ENCODE measurements around the gene MAP3K8.
"Not testable (repeated sequence)": the region's sequence is repeated elsewhere in the genome, so short reads cannot be mapped to it uniquely, and the experiment has no call there.

MAP3K8 gene

GRCh38 chr10:30423655-30424275, 10.2 kb upstream of the MAP3K8 start:
- DNase-seq: not testable (repeated sequence)

DNA sequence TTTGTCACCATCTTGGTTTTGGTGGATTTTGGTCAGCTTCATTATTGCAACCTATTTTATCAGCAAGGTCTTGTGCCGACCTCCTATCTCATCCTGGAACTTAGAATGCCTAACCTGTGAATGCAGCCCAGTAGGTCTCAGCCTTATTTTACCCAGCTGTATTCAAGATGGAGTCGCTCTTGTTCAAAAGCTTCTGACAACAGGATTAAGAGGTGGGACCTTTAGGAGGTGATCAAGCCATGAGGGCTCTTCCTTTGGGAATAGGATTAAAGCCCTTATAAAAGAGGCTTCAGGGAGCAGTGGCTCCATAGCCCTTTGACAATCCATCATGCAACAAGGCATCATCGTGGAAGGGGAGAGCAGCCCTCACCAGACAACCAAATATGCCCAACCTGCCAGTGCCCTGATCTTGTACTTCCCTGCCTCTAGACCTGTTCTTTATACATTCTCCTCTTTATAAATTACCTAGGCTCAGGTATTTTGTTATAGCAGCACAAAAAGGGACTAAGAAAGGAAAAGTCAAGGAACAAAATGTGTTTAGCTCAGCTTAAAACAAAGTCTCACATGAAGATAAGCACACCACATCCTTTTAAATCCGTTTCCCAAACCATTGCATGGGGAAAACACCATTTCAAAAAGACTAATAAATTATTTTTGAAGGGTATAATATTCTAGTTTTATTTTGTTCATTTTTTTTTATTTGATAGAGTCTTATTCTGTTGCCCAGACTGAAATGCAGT, 8.5 kb upstream of the MAP3K8 start:
- no peak for DNase-seq

GRCh38 chr10:30430544-30431298, 3.3 kb upstream of the MAP3K8 start:
- no peak for DNase-seq

GRCh38 chr10:30431435-30431911, 2.5 kb upstream of the MAP3K8 start:
- no peak for DNase-seq

GRCh38 chr10:30432622-30433305, 1.2 kb upstream of the MAP3K8 start:
- no peak for DNase-seq

DNA sequence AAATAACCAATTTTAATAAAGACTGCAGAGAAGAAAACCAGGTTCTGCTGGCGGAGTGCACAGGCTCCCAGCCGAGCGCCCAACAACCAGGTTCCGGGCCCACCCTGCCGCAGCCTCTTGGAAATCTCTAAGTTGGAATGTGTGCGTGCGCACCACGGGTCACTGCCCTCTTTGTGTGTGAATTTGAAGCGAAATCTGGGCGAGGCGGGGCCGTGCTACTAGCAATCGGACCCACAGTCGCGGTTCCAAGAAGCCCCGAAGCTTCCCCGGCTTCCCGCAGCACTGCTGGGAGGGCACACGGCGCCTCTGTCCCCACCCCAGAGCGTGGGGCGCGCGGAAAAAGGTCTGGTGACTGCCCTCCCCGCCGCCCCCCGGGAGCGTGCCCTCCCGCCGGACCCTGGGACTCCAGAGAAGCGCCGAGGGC, 666 bp upstream of the MAP3K8 start:
- no peak for DNase-seq

DNA sequence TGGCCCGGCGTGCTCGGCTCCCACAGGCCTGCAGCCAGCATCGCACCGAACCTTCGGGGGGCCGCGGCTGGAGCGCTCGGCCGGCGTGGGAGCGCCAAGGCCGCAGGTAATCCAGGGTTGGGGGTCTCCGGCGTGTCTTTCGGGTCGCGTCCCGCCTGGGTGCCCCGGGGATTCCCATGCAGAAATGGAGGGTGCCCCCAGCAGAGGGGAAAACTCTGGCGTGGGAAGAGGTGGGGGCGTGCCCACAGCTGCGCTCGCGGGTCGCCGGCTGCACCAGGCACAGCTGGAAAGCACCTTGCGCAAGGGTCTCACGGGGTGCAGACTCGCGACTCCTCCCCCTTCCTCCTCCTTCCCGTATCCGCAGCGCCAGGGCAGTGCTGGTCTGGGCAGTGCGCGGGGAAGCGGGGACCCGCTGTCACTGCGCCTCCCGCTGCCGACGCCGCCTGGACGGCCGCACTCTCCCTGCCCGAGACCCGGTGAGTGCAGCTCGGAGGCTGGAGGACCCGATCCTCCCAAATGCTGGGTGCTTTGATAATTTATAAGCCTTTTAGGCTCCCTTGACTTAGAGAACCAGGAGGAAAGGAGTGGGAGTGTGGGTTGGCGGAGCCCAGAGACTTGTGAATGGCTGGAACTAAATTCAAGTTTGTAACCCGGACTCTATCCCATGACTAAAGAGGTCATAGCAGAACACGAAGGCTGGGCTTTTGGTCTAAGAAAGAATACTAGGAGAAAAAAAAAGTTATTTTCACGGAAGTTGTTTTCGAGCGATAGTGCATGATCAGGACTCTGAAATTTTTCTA, 489 bp downstream of the MAP3K8 start:
- DNase-seq: no peak

- no peak for DNase-seq
Measured at GRCh38 chr10:30435073-30435422, 1.1 kb downstream of the MAP3K8 start.

DNA sequence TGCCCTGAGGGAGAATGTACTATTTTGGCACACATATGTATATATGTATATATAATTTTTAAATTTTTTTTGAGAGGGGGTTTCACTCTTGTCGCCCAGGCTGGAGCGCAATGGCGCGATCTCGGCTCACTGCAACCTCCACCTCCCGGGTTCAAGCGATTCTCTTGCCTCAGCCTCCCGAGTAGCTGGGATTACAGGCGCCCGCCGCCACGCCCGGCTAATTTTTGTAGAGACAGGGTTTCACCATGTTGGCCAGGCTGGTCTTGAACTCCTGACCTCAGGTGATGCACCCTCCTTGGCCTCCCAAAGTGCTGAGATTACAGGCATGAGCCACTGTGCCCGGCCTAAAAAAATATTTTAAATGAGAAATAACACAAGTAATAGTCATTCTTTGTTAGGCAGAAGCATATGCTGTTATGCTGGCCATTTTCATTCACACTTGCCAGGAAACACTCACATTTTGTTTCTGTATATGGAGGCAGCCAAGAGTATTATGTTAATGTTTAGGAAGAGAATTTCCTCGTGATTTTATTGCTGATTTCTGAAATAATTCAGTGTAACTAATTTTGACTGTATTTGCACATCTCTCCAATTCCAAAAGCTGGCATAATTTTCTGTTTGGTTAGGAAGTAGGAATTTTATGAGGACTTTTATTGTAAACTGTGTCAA, 1.6 kb downstream of the MAP3K8 start:
- not testable (repeated sequence) for DNase-seq

DNA sequence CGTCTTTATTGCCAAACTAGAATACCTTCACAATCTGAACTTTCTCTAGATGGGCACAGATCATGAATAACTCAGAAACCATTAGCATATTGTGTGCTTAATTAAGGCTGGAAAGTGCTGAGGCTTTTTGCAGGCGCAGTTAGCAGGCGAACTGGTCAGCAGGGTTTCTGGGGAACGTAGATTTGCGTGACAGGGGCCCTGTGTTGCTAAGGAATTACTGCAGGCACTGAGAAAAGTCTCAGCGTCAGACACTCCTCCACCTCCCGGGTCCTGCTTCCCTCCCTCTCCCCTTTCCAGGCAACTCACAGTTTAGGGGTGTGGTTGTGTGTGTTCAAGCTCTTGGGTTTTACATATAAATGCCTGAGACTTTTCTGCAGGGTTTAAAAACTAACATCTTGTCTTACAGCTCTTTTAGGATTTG, 2.2 kb downstream of the MAP3K8 start:
- no peak for DNase-seq

GRCh38 chr10:30436671-30437030, 2.7 kb downstream of the MAP3K8 start:
- no peak for DNase-seq

GRCh38 chr10:30437031-30437841, 3.3 kb downstream of the MAP3K8 start:
- DNase-seq: no peak

GRCh38 chr10:30438021-30438850, 4.3 kb downstream of the MAP3K8 start:
- DNase-seq: no peak

GRCh38 chr10:30439931-30440330, 5.9 kb downstream of the MAP3K8 start:
- DNase-seq: no peak

DNA sequence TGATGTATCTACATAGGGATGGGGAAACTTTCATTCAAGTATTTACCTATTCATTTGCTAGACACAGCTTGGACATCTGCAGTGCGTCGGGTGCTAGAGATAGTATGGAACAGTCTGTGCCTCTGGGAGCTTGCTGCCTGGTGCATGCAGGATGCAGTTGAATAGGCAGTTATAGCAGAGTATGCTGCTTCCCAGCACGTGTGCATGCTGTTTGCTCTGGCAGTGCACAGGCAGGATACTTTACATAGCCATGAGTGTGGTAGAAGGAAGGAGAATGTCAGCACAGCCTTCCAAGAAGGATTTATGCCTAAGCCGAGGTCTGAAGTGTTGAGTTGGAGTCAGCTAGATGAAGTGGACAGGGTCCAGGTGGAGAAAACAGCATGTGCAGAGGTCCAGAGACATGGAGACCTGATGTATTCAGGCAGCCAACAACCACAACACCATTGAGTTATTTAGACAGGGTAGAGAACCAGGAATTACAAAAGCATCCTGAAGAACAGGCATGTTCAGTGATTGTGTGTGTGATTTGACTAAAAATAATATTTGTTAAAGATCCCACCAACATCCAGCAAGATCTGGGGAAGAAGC, 8.1 kb downstream of the MAP3K8 start:
- DNase-seq: no peak

DNA sequence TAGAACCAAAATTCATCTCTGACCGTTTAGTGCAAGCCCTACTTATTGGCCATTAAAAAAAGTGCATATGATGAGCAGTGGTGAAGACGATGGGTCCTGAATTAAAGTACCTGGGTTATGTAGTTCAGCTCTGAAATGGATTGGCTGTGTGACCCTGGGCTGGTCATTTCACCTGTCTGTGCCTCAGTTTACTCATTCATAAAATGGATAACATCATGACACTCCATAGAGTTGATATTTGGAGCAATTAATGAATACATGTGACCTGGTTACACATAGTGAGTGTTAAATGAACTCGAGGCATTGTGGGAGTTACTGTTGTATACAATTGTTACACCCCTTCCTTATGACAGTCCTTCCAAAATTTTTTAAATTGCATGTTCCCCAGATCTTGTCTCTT, 9.1 kb downstream of the MAP3K8 start:
- no peak for DNase-seq

GRCh38 chr10:30445711-30446110, 11.7 kb downstream of the MAP3K8 start:
- DNase-seq: no peak

GRCh38 chr10:30447125-30447799, 13.3 kb downstream of the MAP3K8 start:
- no peak for DNase-seq

DNA sequence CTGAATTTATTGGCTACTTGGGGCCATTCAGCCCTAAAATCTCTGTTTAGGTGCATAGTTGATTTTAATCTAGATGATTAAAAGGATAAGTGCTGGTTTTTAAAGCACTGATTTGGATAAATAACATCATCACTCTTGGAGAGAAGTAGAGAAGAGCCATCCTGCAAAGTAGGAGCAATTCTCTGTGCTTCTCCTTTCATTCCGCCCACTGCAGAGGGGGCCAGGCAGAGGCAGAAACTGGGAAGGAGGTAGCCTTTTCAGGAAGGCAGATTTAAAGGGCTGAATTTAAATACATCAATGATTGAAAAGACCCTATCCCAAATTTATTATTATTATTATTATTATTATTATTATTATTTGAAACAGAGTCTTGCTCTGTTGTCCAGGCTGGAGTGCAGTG, 14.1 kb downstream of the MAP3K8 start:
- no peak for DNase-seq

All from NCI-H1092 treated with DMSO at 0.1 percent for 48 hours (cell line).